Muscle layer of colon (tissue), 2 donors: Measurements from ENCODE around the gene ZBED3.

Experiments
- H3K27ac ChIP-seq: one replicate; pipeline ENCODE4 v1.7.0; 2013; ENCODE audit warnings: low read depth, mild to moderate bottlenecking, low read length, moderate library complexity
- H3K27me3 ChIP-seq, 2 donors: one replicate each; pipeline ENCODE4 v1.7.0; 2013; ENCODE audit warnings: low read length in 2 of 2, mild to moderate bottlenecking in 2 of 2; ENCODE audit not compliant: insufficient read depth in 2 of 2, control insufficient read depth in 1 of 2
- H3K36me3 ChIP-seq: one replicate; pipeline ENCODE4 v1.7.0; 2013; ENCODE audit warnings: mild to moderate bottlenecking, low read length; ENCODE audit not compliant: insufficient read depth
- H3K4me1 ChIP-seq: one replicate; pipeline ENCODE4 v1.7.0; 2013; ENCODE audit warnings: mild to moderate bottlenecking, low read length; ENCODE audit not compliant: insufficient read depth
- H3K4me3 ChIP-seq, 2 donors: one replicate each; pipeline ENCODE4 v1.7.0; 2013; ENCODE audit warnings: low read length in 2 of 2, low read depth in 1 of 2, mild to moderate bottlenecking in 1 of 2, moderate library complexity in 1 of 2
- H3K9ac ChIP-seq: one replicate; pipeline ENCODE4 v1.7.0; 2013; ENCODE audit warnings: low read length
- H3K9me3 ChIP-seq: one replicate; pipeline ENCODE4 v1.7.0; 2013; ENCODE audit warnings: mild to moderate bottlenecking, low read length
- donor health status: abdominal sarcoma.
- donor health status: Adenocarcinoma of cecum.

Gene ZBED3

GRCh38 chr5:77074745-77075144 lies 12.3 kb downstream of the ZBED3 start:
- H3K27ac ChIP-seq = no peak overlapping the region
- H3K9ac ChIP-seq = no peak overlapping the region
- H3K4me1 ChIP-seq = peaks cover 5% of the 10 kb centered on the region

DNA sequence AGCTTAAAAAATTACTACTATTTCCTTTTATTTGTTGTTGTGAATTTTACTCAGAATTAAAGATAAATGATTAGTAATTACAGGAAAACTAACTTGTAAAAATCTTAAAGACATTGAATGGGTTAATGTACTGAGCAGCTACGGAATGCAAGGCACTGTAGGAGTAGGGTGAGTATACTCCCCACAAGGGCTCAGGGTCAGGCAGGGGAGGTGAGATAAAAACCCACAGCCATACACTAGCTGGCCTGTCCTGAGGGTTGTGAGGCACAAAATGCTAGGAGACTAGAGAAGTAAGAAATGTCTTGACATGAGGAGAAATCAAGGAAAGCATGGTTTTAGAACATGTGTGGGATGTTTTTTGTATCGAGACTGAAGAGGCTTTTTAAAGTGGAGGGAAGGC lies 13.4 kb downstream of the ZBED3 start:
- H3K27me3 ChIP-seq = no peaks in the 10 kb centered on the region
- H3K9ac ChIP-seq = no peak overlapping the region
- no peaks in the 10 kb centered on the region for H3K9me3 ChIP-seq
- H3K27ac ChIP-seq = no peak overlapping the region
- H3K36me3 ChIP-seq = no peaks in the 10 kb centered on the region
- H3K4me3 ChIP-seq = no peak overlapping the region
- peaks cover 5% of the 10 kb centered on the region for H3K4me1 ChIP-seq

More at GRCh38 chr5:77074745-77075144, 12.3 kb downstream of the ZBED3 start:
- no peak overlapping the region for H3K4me3 ChIP-seq
- no peaks in the 10 kb centered on the region for H3K27me3 ChIP-seq
- no peaks in the 10 kb centered on the region for H3K36me3 ChIP-seq
- H3K9me3 ChIP-seq = no peaks in the 10 kb centered on the region

- Histone ChIP-seq H3K4me3 (no peak overlapping the region), H3K27ac (no peak overlapping the region), H3K9ac (no peak overlapping the region), H3K4me1 (no peaks in the 10 kb centered on the region), H3K36me3 (peaks cover 29% of the 10 kb centered on the region), H3K9me3 (no peaks in the 10 kb centered on the region), H3K27me3 (no peaks in the 10 kb centered on the region)
These were observed 20.2 kb downstream of the ZBED3 start for GRCh38 chr5:77066823-77067442.

GRCh38 chr5:77066184-77066583 lies 20.9 kb downstream of the ZBED3 start:
- H3K27me3 ChIP-seq = no peaks in the 10 kb centered on the region
- peaks cover 36% of the 10 kb centered on the region for H3K36me3 ChIP-seq
- H3K27ac ChIP-seq = no peak overlapping the region
- no peaks in the 10 kb centered on the region for H3K4me1 ChIP-seq
- no peak overlapping the region for H3K9ac ChIP-seq
- H3K4me3 ChIP-seq = no peak overlapping the region
- H3K9me3 ChIP-seq = no peaks in the 10 kb centered on the region

- H3K27ac ChIP-seq = no peak overlapping the region
- no peak overlapping the region for H3K4me3 ChIP-seq
- H3K9me3 ChIP-seq = no peaks in the 10 kb centered on the region
- H3K36me3 ChIP-seq = peaks cover 43% of the 10 kb centered on the region
- H3K27me3 ChIP-seq = no peaks in the 10 kb centered on the region
- no peak overlapping the region for H3K9ac ChIP-seq
- H3K4me1 ChIP-seq = no peaks in the 10 kb centered on the region
These were observed 21.8 kb downstream of the ZBED3 start for GRCh38 chr5:77065256-77065655.

- no peak overlapping the region for H3K9ac ChIP-seq
- H3K4me3 ChIP-seq = no peak overlapping the region
- H3K4me1 ChIP-seq = no peaks in the 10 kb centered on the region
- H3K9me3 ChIP-seq = no peaks in the 10 kb centered on the region
- no peak overlapping the region for H3K27ac ChIP-seq
- peaks cover 53% of the 10 kb centered on the region for H3K36me3 ChIP-seq
- H3K27me3 ChIP-seq = no peaks in the 10 kb centered on the region
These were observed 23.0 kb downstream of the ZBED3 start for GRCh38 chr5:77064040-77064439.

DNA sequence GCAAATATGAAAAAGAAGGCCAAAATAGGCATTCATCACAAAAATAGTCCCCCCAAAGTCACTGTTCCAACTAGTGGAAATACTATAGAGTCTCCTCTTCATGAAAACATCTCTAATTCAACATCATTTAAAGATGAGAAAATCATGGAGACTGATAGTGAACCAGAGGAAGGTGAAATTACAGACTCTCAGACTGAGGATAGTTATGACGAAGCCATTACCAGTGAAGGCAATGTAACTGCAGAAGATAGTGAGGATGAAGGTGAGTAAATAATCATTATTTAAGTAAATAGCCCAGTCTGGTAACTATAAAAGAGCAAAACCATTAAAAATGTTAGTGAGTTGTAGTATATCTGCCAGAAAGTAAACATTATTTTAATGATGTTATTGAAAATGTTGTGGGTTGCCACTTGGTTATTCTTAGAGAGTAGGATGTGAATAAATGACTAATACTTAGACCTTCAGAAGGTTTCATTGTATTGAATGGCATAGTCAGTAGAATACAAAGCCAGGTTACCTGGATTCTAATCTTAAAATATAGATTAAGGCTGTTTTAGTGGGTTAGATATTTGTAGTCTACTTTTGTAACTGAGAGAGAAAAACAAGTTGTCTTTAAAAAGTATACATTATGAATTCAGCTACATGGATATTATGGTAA lies 40.5 kb downstream of the ZBED3 start:
- Histone ChIP-seq H3K9ac (no peak overlapping the region), H3K4me1 (no peaks in the 10 kb centered on the region), H3K27ac (no peak overlapping the region), H3K9me3 (no peaks in the 10 kb centered on the region), H3K27me3 (no peaks in the 10 kb centered on the region), H3K36me3 (peaks cover 42% of the 10 kb centered on the region), H3K4me3 (no peak overlapping the region)

DNA sequence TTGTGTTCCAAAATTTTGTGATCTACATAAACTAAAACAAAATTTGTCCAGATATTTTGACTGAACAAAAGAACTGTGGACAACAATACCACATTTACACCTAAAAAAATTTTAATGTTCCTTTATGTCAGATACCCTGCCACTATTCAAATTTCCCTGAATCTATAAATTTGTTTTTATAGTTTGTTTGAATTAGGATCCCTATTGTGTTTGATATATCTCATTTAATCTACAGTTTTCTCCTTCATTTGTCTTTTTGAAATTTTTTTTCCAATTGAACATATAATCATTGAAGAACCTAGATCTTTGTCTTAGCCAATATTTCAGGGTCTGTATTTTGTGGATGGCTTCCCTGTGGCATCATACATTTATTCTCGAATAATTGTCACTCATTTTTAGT lies 51.1 kb downstream of the ZBED3 start:
- H3K4me3 ChIP-seq = no peak overlapping the region
- H3K9ac ChIP-seq = no peak overlapping the region
- no peak overlapping the region for H3K27ac ChIP-seq
- H3K27me3 ChIP-seq = no peaks in the 10 kb centered on the region
- H3K9me3 ChIP-seq = no peaks in the 10 kb centered on the region
- H3K36me3 ChIP-seq = peaks cover 29% of the 10 kb centered on the region
- peaks cover 19% of the 10 kb centered on the region for H3K4me1 ChIP-seq

DNA sequence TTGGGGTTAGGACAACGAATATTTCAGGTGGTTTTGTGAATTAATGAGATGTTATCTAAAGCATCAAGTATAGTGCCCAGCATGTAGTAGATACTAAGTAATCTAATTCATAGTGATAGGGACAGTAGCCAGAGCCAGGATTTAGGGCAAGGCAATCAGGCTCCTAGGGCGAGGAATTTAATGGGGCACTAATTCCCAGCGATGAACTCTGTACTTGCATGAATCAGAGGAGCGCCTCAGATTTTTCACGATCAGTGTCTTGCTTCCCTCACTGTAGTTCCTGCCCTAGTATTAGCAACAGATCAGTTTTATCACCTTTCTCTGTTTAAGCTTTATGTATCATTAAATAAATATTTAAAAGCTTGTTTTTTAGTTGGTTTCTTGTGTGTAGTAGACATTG lies 53.7 kb downstream of the ZBED3 start:
- peaks cover 27% of the 10 kb centered on the region for H3K4me1 ChIP-seq
- no peak overlapping the region for H3K4me3 ChIP-seq
- no peak overlapping the region for H3K27ac ChIP-seq
- no peaks in the 10 kb centered on the region for H3K9me3 ChIP-seq
- no peak overlapping the region for H3K9ac ChIP-seq
- H3K36me3 ChIP-seq = peaks cover 17% of the 10 kb centered on the region
- no peaks in the 10 kb centered on the region for H3K27me3 ChIP-seq

DNA sequence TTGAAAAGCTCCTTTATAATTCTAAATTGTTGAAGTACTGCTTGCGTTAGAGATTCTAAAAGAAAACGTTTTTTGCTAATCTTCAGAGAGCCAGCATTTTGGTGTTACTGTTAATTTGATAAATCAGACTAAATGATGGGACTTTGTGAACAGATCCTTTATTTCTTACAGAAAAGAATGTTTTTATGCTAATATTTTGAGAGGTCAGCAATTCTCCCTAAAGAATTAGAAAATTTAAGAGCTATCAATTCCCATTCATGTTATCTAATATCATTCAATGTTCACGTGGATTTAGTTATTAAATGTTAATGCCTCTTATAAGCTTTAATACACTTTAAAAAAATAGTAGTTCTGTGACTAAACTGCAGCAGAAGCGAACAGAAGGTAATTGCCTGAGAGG lies 54.5 kb downstream of the ZBED3 start:
- no peaks in the 10 kb centered on the region for H3K9me3 ChIP-seq
- peaks cover 27% of the 10 kb centered on the region for H3K4me1 ChIP-seq
- H3K27ac ChIP-seq = no peak overlapping the region
- no peak overlapping the region for H3K9ac ChIP-seq
- peaks cover 17% of the 10 kb centered on the region for H3K36me3 ChIP-seq
- H3K27me3 ChIP-seq = no peaks in the 10 kb centered on the region
- H3K4me3 ChIP-seq = no peak overlapping the region

DNA sequence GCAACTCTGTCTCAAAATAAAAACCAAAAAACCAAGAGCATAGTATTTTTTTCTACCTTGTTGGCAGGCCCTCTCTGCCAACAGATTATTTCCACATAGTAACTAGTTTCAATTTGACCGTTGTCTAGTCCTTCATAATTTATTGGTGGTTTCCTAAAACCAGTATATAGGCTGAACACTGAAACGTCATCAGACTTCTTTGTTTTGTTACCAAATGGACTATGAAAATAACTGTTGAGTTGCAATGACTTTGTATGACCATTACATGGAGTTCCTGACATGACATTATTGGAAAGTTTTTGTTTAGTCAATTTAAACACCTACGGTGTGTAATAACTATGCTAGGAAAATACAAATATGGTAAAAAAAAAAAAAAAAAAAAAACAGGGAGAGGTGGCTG lies 55.2 kb downstream of the ZBED3 start:
- H3K27ac ChIP-seq = no peak overlapping the region
- no peaks in the 10 kb centered on the region for H3K27me3 ChIP-seq
- H3K36me3 ChIP-seq = peaks cover 17% of the 10 kb centered on the region
- H3K9me3 ChIP-seq = no peaks in the 10 kb centered on the region
- H3K9ac ChIP-seq = no peak overlapping the region
- peaks cover 27% of the 10 kb centered on the region for H3K4me1 ChIP-seq
- no peak overlapping the region for H3K4me3 ChIP-seq
